ENCODE measurements around the gene KCNMB4.

Gene KCNMB4

GRCh38 chr12:70448371-70448770 is 82.3 kb downstream of the KCNMB4 start:
- no peak for ATAC-seq
- TF ChIP-seq ZFP3 (CRISPR knock-in tag; IDR thresholded peaks at IDR 0.05) = no peak
- TF ChIP-seq SNAI2 (CRISPR knock-in tag; IDR thresholded peaks at IDR 0.05) = no peak
- TF ChIP-seq BACH2 (CRISPR knock-in tag; IDR thresholded peaks at IDR 0.05; ENCODE audit: borderline replicate concordance) = no peak
- no peak for TF ChIP-seq ISL1 (CRISPR knock-in tag; IDR thresholded peaks at IDR 0.05)
- TF ChIP-seq ZC3H10 (CRISPR knock-in tag; IDR thresholded peaks at IDR 0.05) = no peak

- TF ChIP-seq ZC3H10 (CRISPR knock-in tag; IDR thresholded peaks at IDR 0.05) = no peak
- TF ChIP-seq TCF4 (CRISPR knock-in tag; IDR thresholded peaks at IDR 0.05; ENCODE audit: borderline replicate concordance) = no peak
- TF ChIP-seq BACH2 (CRISPR knock-in tag; IDR thresholded peaks at IDR 0.05; ENCODE audit: borderline replicate concordance) = no peak
- no peak for TF ChIP-seq ISL1 (CRISPR knock-in tag; IDR thresholded peaks at IDR 0.05)
- no peak for TF ChIP-seq OSR1 (CRISPR knock-in tag; IDR thresholded peaks at IDR 0.05)
- no peak for TF ChIP-seq ZNF8 (CRISPR knock-in tag; IDR thresholded peaks at IDR 0.05)
- TF ChIP-seq CREB5 (CRISPR knock-in tag; IDR thresholded peaks at IDR 0.05; ENCODE audit: low read depth) = no peak
- ATAC-seq = no peak
Observed at GRCh38 chr12:70449074-70449752, 83.1 kb downstream of the KCNMB4 start.

- TF ChIP-seq PPARA (CRISPR knock-in tag; IDR thresholded peaks at IDR 0.05; ENCODE audit: borderline replicate concordance) (no peak), ZNF565 (CRISPR knock-in tag; conservative IDR thresholded peaks at IDR 0.05; ENCODE audit: low read depth) (no peak), ZC3H10 (CRISPR knock-in tag; IDR thresholded peaks at IDR 0.05) (no peak), BACH2 (CRISPR knock-in tag; IDR thresholded peaks at IDR 0.05; ENCODE audit: borderline replicate concordance) (no peak), ARNTL (CRISPR knock-in tag; IDR thresholded peaks at IDR 0.05; ENCODE audit: borderline replicate concordance, low read depth) (no peak), ZFP3 (CRISPR knock-in tag; IDR thresholded peaks at IDR 0.05) (no peak), SNAI2 (CRISPR knock-in tag; IDR thresholded peaks at IDR 0.05) (no peak), CREB5 (CRISPR knock-in tag; IDR thresholded peaks at IDR 0.05; ENCODE audit: low read depth) (no peak), ESRRG (CRISPR knock-in tag; IDR thresholded peaks at IDR 0.05) (no peak), ZFP30 (CRISPR knock-in tag; IDR thresholded peaks at IDR 0.05) (no peak), GLIS3 (CRISPR knock-in tag; IDR thresholded peaks at IDR 0.05) (no peak), ZNF8 (CRISPR knock-in tag; IDR thresholded peaks at IDR 0.05) (no peak), CSRNP3 (CRISPR knock-in tag; IDR thresholded peaks at IDR 0.05) (no peak)
- ATAC-seq = no peak
Observed at GRCh38 chr12:70449753-70450341, 83.8 kb downstream of the KCNMB4 start.

- ATAC-seq = no peak
- TF ChIP-seq CSRNP3 (CRISPR knock-in tag; IDR thresholded peaks at IDR 0.05) = no peak
- TF ChIP-seq OSR1 (CRISPR knock-in tag; IDR thresholded peaks at IDR 0.05) = no peak
- TF ChIP-seq PATZ1 (CRISPR knock-in tag; IDR thresholded peaks at IDR 0.05; ENCODE audit: borderline replicate concordance) = no peak
- TF ChIP-seq ISL1 (CRISPR knock-in tag; IDR thresholded peaks at IDR 0.05) = no peak
- TF ChIP-seq POU6F1 (CRISPR knock-in tag; IDR thresholded peaks at IDR 0.05; ENCODE audit: borderline replicate concordance, low read depth) = no peak
- TF ChIP-seq ZC3H10 (CRISPR knock-in tag; IDR thresholded peaks at IDR 0.05) = no peak
- TF ChIP-seq CSDC2 (CRISPR knock-in tag; IDR thresholded peaks at IDR 0.05) = no peak
- no peak for TF ChIP-seq ZNF565 (CRISPR knock-in tag; conservative IDR thresholded peaks at IDR 0.05; ENCODE audit: low read depth)
- TF ChIP-seq TSHZ2 (CRISPR knock-in tag; IDR thresholded peaks at IDR 0.05) = no peak
Observed at GRCh38 chr12:70451528-70451927, 85.4 kb downstream of the KCNMB4 start.

Data from SK-N-SH treated with all-trans-retinoic acid at 6 μM for 48 hours (cell line).